WTC11 (cell line): ENCODE data around the gene MET.
"Not testable (repeated sequence)": the region's sequence is repeated elsewhere in the genome, so short reads cannot be mapped to it uniquely, and the experiment has no call there.

Experiments used
- E2F1 ChIP-seq: sonication (generic); formaldehyde crosslinking; IDR thresholded peaks from 2 replicates; pipeline ENCODE4 v1.8.0; 2022; ENCODE audit warnings: mild to moderate bottlenecking, missing genetic modification reagents
- ELF4 ChIP-seq: sonication (generic); formaldehyde crosslinking; IDR thresholded peaks from 2 replicates; pipeline ENCODE4 v1.8.1; 2022; ENCODE audit warnings: low read depth, mild to moderate bottlenecking, moderate library complexity, missing genetic modification reagents
- ESRRA ChIP-seq: sonication (generic); formaldehyde crosslinking; IDR thresholded peaks from 2 replicates; pipeline ENCODE4 v1.8.1; 2022; ENCODE audit warnings: mild to moderate bottlenecking, missing genetic modification reagents, borderline replicate concordance
- IRF2 ChIP-seq: sonication (generic); formaldehyde crosslinking; IDR thresholded peaks from 2 replicates; pipeline ENCODE4 v1.8.0; 2022; ENCODE audit warnings: low read depth, missing genetic modification reagents, borderline replicate concordance
- ZBTB43 ChIP-seq: sonication (generic); formaldehyde crosslinking; IDR thresholded peaks from 2 replicates; pipeline ENCODE4 v1.8.1; 2023; ENCODE audit warnings: mild to moderate bottlenecking, missing genetic modification reagents
- TF ChIP-seq, protein P1 (sequence below): fragments of 200-600 bp; IDR thresholded peaks from 2 replicates; pipeline ENCODE4 v1.8.0; 2022; ENCODE audit warnings: antibody characterized with exemption
- TF ChIP-seq, protein P2 (sequence below): sonication (generic); formaldehyde crosslinking; IDR thresholded peaks from 2 replicates; pipeline ENCODE4 v1.8.1; 2023; ENCODE audit warnings: mild to moderate bottlenecking, missing genetic modification reagents, moderate library complexity
- TF ChIP-seq, protein P3 (sequence below): sonication (generic); formaldehyde crosslinking; IDR thresholded peaks from 2 replicates; pipeline ENCODE4 v1.8.0; 2022; ENCODE audit warnings: mild to moderate bottlenecking, missing genetic modification reagents
- TF ChIP-seq, protein P4 (sequence below): sonication (generic); formaldehyde crosslinking; IDR thresholded peaks from 2 replicates; pipeline ENCODE4 v1.8.0; 2022; ENCODE audit warnings: mild to moderate bottlenecking, missing genetic modification reagents

- not testable (repeated sequence) for TF ChIP-seq IRF2 (CRISPR knock-in tag); E2F1 (CRISPR knock-in tag); ELF4; ESRRA (CRISPR knock-in tag); ZBTB43
- TF ChIP-seq, protein P1, sequence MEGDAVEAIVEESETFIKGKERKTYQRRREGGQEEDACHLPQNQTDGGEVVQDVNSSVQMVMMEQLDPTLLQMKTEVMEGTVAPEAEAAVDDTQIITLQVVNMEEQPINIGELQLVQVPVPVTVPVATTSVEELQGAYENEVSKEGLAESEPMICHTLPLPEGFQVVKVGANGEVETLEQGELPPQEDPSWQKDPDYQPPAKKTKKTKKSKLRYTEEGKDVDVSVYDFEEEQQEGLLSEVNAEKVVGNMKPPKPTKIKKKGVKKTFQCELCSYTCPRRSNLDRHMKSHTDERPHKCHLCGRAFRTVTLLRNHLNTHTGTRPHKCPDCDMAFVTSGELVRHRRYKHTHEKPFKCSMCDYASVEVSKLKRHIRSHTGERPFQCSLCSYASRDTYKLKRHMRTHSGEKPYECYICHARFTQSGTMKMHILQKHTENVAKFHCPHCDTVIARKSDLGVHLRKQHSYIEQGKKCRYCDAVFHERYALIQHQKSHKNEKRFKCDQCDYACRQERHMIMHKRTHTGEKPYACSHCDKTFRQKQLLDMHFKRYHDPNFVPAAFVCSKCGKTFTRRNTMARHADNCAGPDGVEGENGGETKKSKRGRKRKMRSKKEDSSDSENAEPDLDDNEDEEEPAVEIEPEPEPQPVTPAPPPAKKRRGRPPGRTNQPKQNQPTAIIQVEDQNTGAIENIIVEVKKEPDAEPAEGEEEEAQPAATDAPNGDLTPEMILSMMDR = not testable (repeated sequence)
- TF ChIP-seq, protein P2, sequence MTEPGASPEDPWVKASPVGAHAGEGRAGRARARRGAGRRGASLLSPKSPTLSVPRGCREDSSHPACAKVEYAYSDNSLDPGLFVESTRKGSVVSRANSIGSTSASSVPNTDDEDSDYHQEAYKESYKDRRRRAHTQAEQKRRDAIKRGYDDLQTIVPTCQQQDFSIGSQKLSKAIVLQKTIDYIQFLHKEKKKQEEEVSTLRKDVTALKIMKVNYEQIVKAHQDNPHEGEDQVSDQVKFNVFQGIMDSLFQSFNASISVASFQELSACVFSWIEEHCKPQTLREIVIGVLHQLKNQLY (CRISPR knock-in tag) = not testable (repeated sequence)
- TF ChIP-seq, protein P3, sequence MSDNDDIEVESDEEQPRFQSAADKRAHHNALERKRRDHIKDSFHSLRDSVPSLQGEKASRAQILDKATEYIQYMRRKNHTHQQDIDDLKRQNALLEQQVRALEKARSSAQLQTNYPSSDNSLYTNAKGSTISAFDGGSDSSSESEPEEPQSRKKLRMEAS (CRISPR knock-in tag) = not testable (repeated sequence)
- TF ChIP-seq, protein P4, sequence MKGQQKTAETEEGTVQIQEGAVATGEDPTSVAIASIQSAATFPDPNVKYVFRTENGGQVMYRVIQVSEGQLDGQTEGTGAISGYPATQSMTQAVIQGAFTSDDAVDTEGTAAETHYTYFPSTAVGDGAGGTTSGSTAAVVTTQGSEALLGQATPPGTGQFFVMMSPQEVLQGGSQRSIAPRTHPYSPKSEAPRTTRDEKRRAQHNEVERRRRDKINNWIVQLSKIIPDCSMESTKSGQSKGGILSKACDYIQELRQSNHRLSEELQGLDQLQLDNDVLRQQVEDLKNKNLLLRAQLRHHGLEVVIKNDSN (CRISPR knock-in tag) = not testable (repeated sequence)
Measured at GRCh38 chr7:116813371-116813770, 141.4 kb downstream of the MET start.
